Left ventricle myocardium inferior (tissue), 1 donor: ENCODE measurements around the gene CASR. TPM values are rescaled to one million over a fixed set of nuclear protein-coding genes. Genes with fewer than 3 reads are reported as not detected.

Experiments used
- DNase-seq: peaks from one replicate; pipeline ENCODE4 v3.0.0-alpha.2; 2020
- H3K27ac ChIP-seq: fragments of 200-600 bp; replicated peaks from 2 replicates; pipeline ENCODE4 v1.8.0; 2021
- H3K27me3 ChIP-seq: fragments of 200-600 bp; 2 replicates; pipeline ENCODE4 v1.8.0; 2021; ENCODE audit warnings: low read depth
- H3K36me3 ChIP-seq: fragments of 200-600 bp; 2 replicates; pipeline ENCODE4 v1.8.0; 2021
- H3K4me1 ChIP-seq: fragments of 200-600 bp; 2 replicates; pipeline ENCODE4 v1.8.0; 2021
- H3K4me3 ChIP-seq: fragments of 200-600 bp; 2 replicates; pipeline ENCODE4 v1.8.0; 2021; ENCODE audit warnings: mild to moderate bottlenecking, moderate library complexity
- H3K9me3 ChIP-seq: fragments of 200-600 bp; replicated peaks from 2 replicates; pipeline ENCODE4 v1.8.0; 2021
- intact Hi-C: fragments of 100-400 bp; cut with micrococcal nuclease; formaldehyde crosslinking; loops from one replicate; pipeline ENCODE4 v1.11.0; 2022
- total RNA-seq: library from RNA; stranded (reverse); fragmentation: NEBNext Ultra II Directional; extraction: Animal tissue kit (Norgen Biotek cat#: 25700); gene quantifications from one replicate; pipeline ENCODE4 v1.2.1, GENCODE V29; 2021
- TF ChIP-seq, protein P1 (sequence below): fragments of 200-600 bp; IDR thresholded peaks from 2 replicates; pipeline ENCODE4 v1.8.0; 2021; ENCODE audit warnings: antibody characterized with exemption, mild to moderate bottlenecking, borderline replicate concordance
- donor health status: DM: no; HTN: yes; CAD: no; lungs with severe emphysema.

CASR gene
- total RNA-seq, 1 donor from 2014 or later: not detected

DNA sequence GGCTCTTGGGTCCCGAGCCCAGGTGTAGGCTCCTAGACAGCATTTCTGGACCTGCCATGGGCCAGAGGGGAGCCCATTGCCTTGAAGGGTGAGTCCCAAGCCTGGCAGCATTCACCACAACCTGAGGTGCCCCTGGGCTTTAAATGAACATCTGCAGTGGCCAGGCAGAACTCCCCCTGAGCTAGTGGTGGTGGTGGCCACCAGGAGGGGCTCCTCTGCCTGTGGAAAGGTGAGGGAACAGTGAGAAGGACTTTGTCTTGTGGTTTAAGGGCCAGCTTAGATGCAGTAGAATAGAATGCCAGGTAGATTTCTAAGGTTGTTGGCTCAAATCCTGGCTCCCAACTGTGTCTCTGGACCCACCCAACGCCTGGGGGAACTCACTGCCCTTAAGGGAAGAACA is 55.6 kb downstream of the CASR start:
- Histone ChIP-seq H3K36me3 (no peaks in the 10 kb centered on the region), H3K4me3 (no peak overlapping the region), H3K27me3 (peaks cover 25% of the 10 kb centered on the region), H3K9me3 (no peaks in the 10 kb centered on the region), H3K27ac (no peak overlapping the region), H3K4me1 (no peaks in the 10 kb centered on the region)
- intact Hi-C loops: no loop called here
- TF ChIP-seq, protein P1, sequence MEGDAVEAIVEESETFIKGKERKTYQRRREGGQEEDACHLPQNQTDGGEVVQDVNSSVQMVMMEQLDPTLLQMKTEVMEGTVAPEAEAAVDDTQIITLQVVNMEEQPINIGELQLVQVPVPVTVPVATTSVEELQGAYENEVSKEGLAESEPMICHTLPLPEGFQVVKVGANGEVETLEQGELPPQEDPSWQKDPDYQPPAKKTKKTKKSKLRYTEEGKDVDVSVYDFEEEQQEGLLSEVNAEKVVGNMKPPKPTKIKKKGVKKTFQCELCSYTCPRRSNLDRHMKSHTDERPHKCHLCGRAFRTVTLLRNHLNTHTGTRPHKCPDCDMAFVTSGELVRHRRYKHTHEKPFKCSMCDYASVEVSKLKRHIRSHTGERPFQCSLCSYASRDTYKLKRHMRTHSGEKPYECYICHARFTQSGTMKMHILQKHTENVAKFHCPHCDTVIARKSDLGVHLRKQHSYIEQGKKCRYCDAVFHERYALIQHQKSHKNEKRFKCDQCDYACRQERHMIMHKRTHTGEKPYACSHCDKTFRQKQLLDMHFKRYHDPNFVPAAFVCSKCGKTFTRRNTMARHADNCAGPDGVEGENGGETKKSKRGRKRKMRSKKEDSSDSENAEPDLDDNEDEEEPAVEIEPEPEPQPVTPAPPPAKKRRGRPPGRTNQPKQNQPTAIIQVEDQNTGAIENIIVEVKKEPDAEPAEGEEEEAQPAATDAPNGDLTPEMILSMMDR: no peak
- no peak for DNase-seq

DNA sequence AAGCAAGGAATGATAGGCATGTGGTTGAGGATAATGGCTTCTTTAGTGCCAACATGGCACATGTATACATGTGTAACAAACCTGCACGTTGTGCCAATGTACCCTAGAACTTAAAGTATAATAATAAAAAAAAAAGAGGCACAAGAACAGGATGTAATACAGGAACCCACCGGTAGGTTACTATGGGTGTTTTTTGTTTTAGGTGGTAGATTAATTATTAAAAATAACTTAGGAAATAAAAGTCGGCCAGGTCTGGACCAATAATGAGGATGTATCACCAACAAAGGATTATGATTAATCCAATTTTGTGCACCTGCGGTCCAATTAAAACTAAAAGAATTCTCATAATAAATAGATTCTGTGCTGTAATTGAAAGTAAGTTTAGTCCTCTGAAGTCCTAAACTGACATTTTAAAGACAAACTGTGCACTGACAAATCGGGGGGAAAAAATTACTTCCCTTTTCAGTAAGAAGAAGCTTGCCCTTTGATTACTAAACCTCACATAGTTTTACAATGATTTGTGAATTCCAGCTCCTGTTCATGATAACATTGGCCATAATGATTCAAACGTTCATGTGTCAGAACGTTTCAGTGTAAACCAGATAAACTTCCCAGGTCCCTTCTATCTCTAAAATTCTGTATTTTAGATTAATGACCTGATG is 62.2 kb downstream of the CASR start:
- no peak for DNase-seq
- Histone ChIP-seq H3K27me3 (peaks cover 6% of the 10 kb centered on the region), H3K27ac (peak overlapping the region; percentile 42), H3K4me1 (no peaks in the 10 kb centered on the region), H3K4me3 (peak overlapping the region; percentile 19), H3K9me3 (no peaks in the 10 kb centered on the region), H3K36me3 (no peaks in the 10 kb centered on the region)
- TF ChIP-seq, protein P1: no peak
- intact Hi-C loops: no loop called here

DNA sequence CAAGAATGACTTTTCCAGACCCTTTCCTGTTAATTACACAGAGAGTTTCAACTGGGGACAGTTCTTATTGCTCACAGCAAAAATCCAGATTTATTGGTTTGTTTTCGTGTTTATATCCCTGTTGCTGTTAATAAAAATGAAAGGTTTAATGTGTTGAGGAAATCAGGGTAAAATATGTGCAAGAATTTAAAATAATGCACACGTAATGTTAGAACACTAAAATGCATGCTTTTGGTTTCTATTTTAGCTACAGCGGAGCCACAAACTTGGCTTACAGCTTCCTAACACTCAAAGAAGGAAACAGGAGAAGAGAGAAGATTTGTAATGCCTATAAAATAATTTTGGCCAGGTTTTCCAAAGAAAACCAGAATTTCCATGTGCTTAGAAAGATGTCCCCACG is 62.7 kb downstream of the CASR start:
- TF ChIP-seq, protein P1: no peak
- H3K4me1 ChIP-seq: no peaks in the 10 kb centered on the region
- H3K27ac ChIP-seq: peak overlapping the region; percentile 42
- intact Hi-C loops: no loop called here
- DNase-seq: no peak
- H3K9me3 ChIP-seq: no peaks in the 10 kb centered on the region
- H3K27me3 ChIP-seq: peaks cover 6% of the 10 kb centered on the region
- no peaks in the 10 kb centered on the region for H3K36me3 ChIP-seq
- peak overlapping the region; percentile 19 for H3K4me3 ChIP-seq

DNA sequence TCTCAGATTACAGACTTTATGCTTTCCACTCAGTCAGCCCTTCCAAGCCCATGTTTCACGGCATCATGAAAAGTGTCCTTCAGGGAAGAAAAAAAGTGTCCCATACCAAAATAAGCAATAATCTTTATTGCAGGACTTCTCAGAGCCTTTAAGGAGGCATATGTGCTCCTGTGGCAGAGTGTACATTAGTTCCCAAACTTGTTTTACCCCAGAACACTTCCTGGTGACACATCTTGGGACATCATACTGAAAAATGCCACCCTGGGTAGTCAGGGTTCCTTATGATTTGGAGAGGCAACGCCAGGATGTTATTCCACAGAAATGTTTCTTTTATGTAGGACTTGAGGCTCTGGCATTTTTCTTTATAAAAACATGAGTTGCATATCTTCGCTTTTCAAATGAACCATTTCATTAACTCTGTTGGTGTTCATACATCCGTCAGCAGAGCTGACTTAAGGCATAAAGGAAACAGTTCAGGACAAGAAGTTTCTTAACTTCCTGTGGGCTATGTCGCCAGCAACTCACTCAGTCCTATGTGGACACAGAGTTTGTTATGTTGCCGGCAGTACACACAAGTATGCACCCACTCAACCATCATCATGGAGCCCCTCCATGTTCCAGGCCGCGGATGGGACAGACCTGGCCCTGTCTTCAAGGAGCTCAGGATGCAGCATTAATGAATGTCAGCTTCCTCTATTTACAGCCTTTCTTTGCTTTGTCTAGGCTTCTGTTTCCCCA is 63.8 kb downstream of the CASR start:
- Histone ChIP-seq H3K36me3 (no peaks in the 10 kb centered on the region), H3K27me3 (peaks cover 6% of the 10 kb centered on the region), H3K4me1 (no peaks in the 10 kb centered on the region), H3K4me3 (no peak overlapping the region), H3K9me3 (no peaks in the 10 kb centered on the region), H3K27ac (peak overlapping the region; percentile 42)
- no peak for DNase-seq
- intact Hi-C loops: no loop called here
- TF ChIP-seq, protein P1: no peak

DNA sequence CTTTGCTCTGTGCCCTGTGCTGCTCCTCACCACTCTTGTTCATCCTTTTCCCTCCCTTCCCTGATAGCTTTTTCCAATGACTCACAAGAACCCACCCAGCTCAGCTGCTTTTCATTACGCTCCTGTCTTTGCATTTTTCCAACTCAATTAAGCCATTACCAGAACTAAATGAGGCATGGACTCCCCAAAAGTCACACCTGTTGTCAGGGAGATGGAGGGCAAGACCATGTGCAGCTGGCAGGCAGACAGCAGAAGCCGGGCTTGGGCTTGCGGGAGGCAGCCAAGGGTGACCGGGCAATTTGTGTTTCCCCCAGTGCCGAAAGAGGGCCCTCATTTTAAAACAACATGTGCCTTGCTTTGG is 64.3 kb downstream of the CASR start:
- intact Hi-C loops: no loop called here
- Histone ChIP-seq H3K9me3 (no peaks in the 10 kb centered on the region), H3K4me1 (no peaks in the 10 kb centered on the region), H3K27ac (no peak overlapping the region), H3K4me3 (no peak overlapping the region), H3K36me3 (no peaks in the 10 kb centered on the region), H3K27me3 (peaks cover 6% of the 10 kb centered on the region)
- TF ChIP-seq, protein P1: no peak
- DNase-seq: no peak
